Smooth muscle cell (in vitro differentiated cells): Measurements from ENCODE around the gene ADIPOR2. TPM values are rescaled to one million over a fixed set of nuclear protein-coding genes. Genes with fewer than 3 reads are reported as not detected.

Experiments
- DNase-seq: peaks from one replicate; lab custom pipeline; 2025; ENCODE audit not compliant: unreplicated experiment; lab: John Stamatoyannopoulos, UW
- H2AFZ ChIP-seq: fragments of 200-600 bp; sonication (generic); 2 replicates; pipeline ENCODE4 v1.6.0; 2016; ENCODE audit warnings: antibody characterized with exemption, low read depth, mild to moderate bottlenecking
- H3F3A ChIP-seq: fragments of 200-600 bp; sonication (generic); 2 replicates; pipeline ENCODE4 v1.6.0; 2017; ENCODE audit warnings: antibody characterized with exemption, low read depth
- H3K27ac ChIP-seq: fragments of 200-600 bp; sonication (generic); 2 replicates; pipeline ENCODE4 v1.5.1; 2016; ENCODE audit warnings: low read depth, mild to moderate bottlenecking
- H3K27me3 ChIP-seq: fragments of 200-600 bp; sonication (generic); 2 replicates; pipeline ENCODE4 v1.6.1; 2016; ENCODE audit warnings: low read depth, mild to moderate bottlenecking
- H3K36me3 ChIP-seq: fragments of 200-600 bp; sonication (generic); 2 replicates; pipeline ENCODE4 v1.5.1; 2016; ENCODE audit warnings: low read depth
- H3K4me1 ChIP-seq: fragments of 200-600 bp; sonication (generic); 2 replicates; pipeline ENCODE4 v1.5.1; 2016; ENCODE audit warnings: low read depth
- H3K4me2 ChIP-seq: fragments of 200-600 bp; sonication (generic); 2 replicates; pipeline ENCODE4 v1.6.0; 2016; ENCODE audit warnings: mild to moderate bottlenecking
- H3K4me3 ChIP-seq: fragments of 200-600 bp; sonication (generic); 2 replicates; pipeline ENCODE4 v1.5.1; 2016; ENCODE audit warnings: mild to moderate bottlenecking
- H3K79me2 ChIP-seq: fragments of 200-600 bp; sonication (generic); 2 replicates; pipeline ENCODE4 v1.6.0; 2016; ENCODE audit warnings: low read depth, mild to moderate bottlenecking
- H3K9ac ChIP-seq: fragments of 200-600 bp; sonication (generic); 2 replicates; pipeline ENCODE4 v1.6.0; 2016; ENCODE audit warnings: low read depth
- H3K9me3 ChIP-seq: fragments of 200-600 bp; sonication (generic); replicated peaks from 2 replicates; pipeline ENCODE4 v1.5.1; 2016; ENCODE audit warnings: low read depth
- H4K20me1 ChIP-seq: fragments of 200-600 bp; sonication (generic); 2 replicates; pipeline ENCODE4 v1.6.0; 2016; ENCODE audit warnings: low read depth
- WGBS: methylation state at CpG from one replicate; pipeline ENCODE4 v1.1.7; 2016; ENCODE audit warnings: low lambda C conversion rate; 5-methylcytosine and 5-hydroxymethylcytosine counted together
- polyA plus RNA-seq: library from polyadenylated mRNA; unstranded; fragments of >200 nt; fragmentation: Nextera tagmentation; extraction: Ambion mirVana; gene quantifications from 2 replicates; pipeline ENCODE4 v1.2.1, GENCODE V29; 2016
- total RNA-seq: library from RNA; depleted of rRNA; stranded (reverse); fragments of >200 nt; gene quantifications from 2 replicates; pipeline ENCODE4 v1.2.3, GENCODE V29; 2014
- TF ChIP-seq, protein P1 (sequence below): fragments of 200-600 bp; sonication (generic); IDR thresholded peaks from 2 replicates; pipeline ENCODE4 v1.5.1; 2017; ENCODE audit warnings: borderline replicate concordance, mild to moderate bottlenecking, antibody characterized with exemption; ENCODE audit not compliant: insufficient read depth, poor library complexity, severe bottlenecking

ADIPOR2 gene
- total and polyA plus RNA-seq, 2 experiments from 2014 or later, result 7.0 to 34.1 TPM

- H3K9me3 ChIP-seq, result no peaks in the 10 kb centered on the region
- peaks cover 6% of the 10 kb centered on the region for H3K4me1 ChIP-seq
- H3K4me2 ChIP-seq, result no peak overlapping the region
- H3K27me3 ChIP-seq, result no peaks in the 10 kb centered on the region
- no peaks in the 10 kb centered on the region for H3F3A ChIP-seq
- H2AFZ ChIP-seq, result no peak overlapping the region
- no peak overlapping the region for H3K4me3 ChIP-seq
- no peak overlapping the region for H3K9ac ChIP-seq
- no peaks in the 10 kb centered on the region for H4K20me1 ChIP-seq
- DNase-seq, result no peak
- H3K36me3 ChIP-seq, result no peaks in the 10 kb centered on the region
- no peak overlapping the region for H3K27ac ChIP-seq
- 72% methylated on average over 14 of the region's 14 CpGs for WGBS
- H3K79me2 ChIP-seq, result no peaks in the 10 kb centered on the region
- TF ChIP-seq, protein P1, sequence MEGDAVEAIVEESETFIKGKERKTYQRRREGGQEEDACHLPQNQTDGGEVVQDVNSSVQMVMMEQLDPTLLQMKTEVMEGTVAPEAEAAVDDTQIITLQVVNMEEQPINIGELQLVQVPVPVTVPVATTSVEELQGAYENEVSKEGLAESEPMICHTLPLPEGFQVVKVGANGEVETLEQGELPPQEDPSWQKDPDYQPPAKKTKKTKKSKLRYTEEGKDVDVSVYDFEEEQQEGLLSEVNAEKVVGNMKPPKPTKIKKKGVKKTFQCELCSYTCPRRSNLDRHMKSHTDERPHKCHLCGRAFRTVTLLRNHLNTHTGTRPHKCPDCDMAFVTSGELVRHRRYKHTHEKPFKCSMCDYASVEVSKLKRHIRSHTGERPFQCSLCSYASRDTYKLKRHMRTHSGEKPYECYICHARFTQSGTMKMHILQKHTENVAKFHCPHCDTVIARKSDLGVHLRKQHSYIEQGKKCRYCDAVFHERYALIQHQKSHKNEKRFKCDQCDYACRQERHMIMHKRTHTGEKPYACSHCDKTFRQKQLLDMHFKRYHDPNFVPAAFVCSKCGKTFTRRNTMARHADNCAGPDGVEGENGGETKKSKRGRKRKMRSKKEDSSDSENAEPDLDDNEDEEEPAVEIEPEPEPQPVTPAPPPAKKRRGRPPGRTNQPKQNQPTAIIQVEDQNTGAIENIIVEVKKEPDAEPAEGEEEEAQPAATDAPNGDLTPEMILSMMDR, result no peak
Measured at GRCh38 chr12:1670358-1671268, 20.3 kb upstream of the ADIPOR2 start.

DNA sequence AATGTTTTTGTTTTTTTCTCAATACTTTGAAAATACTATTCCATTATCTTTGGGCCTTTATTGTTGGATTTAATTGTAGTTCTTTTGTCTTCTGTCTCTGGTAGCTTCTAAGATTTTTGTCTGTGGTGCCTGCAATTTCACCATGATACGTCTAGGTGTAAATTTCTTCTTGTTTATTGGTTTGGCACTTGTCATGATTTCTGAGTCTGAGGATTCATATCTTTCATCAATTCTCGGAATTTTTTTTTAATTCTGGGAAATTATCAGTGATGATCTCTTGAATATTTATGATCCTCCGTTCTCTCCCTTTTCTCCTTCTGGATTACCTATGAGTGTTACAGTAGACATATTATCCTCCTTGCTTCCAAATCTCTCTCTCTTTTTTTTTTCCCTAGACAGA lies 14.8 kb upstream of the ADIPOR2 start:
- Histone ChIP-seq H3K79me2 (no peaks in the 10 kb centered on the region), H2AFZ (no peak overlapping the region), H3K4me2 (no peak overlapping the region), H4K20me1 (no peaks in the 10 kb centered on the region), H3K4me3 (no peak overlapping the region), H3K9ac (no peak overlapping the region), H3K36me3 (no peaks in the 10 kb centered on the region), H3F3A (no peaks in the 10 kb centered on the region), H3K27me3 (no peaks in the 10 kb centered on the region), H3K9me3 (no peaks in the 10 kb centered on the region), H3K4me1 (no peaks in the 10 kb centered on the region), H3K27ac (no peak overlapping the region)
- TF ChIP-seq, protein P1, result no peak
- WGBS, result 73% methylated on average over 3 of the region's 3 CpGs
- DNase-seq, result no peak

DNA sequence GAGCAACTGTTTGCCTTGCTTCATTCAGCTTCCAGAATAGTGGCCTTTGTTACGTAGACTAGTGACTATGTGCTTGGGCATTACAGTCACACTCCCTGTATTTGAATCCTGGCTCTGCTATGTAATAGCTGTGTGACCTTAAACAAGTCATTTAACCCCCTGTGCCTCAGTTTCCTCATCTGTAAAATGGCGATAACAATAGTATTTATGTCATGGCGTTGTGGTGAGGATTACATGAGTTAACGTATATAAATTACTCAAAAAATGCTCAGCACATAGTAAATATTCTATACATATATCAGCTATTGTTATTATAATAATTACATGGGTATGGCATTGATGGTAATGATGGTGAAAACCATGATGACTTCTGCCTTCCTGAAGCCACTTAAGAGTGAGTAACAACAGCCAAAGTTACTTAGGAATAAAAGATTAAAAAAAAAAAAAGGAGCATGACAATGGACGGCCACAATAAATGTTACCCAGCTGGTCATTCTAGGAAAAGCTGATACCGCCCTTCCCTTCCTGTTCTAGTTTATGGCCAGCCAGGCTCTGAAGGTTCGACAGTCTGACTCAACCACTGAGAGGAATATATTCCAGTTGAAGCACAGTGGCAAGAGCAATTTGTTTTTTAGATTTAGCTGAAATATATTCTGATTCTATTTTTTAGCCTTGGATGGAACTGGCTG lies 9.9 kb upstream of the ADIPOR2 start:
- 82% methylated on average over 7 of the region's 7 CpGs for WGBS
- H2AFZ ChIP-seq, result no peak overlapping the region

More for the DNA sequence above, 9.9 kb upstream of the ADIPOR2 start:
- H3K36me3 ChIP-seq, result no peaks in the 10 kb centered on the region
- H3K9me3 ChIP-seq, result no peaks in the 10 kb centered on the region
- no peaks in the 10 kb centered on the region for H3K4me1 ChIP-seq
- H3K9ac ChIP-seq, result no peak overlapping the region
- H3K4me2 ChIP-seq, result no peak overlapping the region
- no peaks in the 10 kb centered on the region for H4K20me1 ChIP-seq
- no peak overlapping the region for H3K4me3 ChIP-seq
- H3K27ac ChIP-seq, result no peak overlapping the region
- H3F3A ChIP-seq, result no peaks in the 10 kb centered on the region
- H3K79me2 ChIP-seq, result no peaks in the 10 kb centered on the region
- H3K27me3 ChIP-seq, result no peaks in the 10 kb centered on the region
- TF ChIP-seq, protein P1, result no peak
- DNase-seq, result no peak
